LoVo (cell line): Measurements from ENCODE around the gene RUFY3.
"Not testable (repeated sequence)": the region's sequence is repeated elsewhere in the genome, so short reads cannot be mapped to it uniquely, and the experiment has no call there.

Experiments
- DNase-seq: peaks from one replicate; pipeline ENCODE4 v3.0.0-alpha.2; 2016; ENCODE audit warnings: low spot score

The RUFY3 gene

DNA sequence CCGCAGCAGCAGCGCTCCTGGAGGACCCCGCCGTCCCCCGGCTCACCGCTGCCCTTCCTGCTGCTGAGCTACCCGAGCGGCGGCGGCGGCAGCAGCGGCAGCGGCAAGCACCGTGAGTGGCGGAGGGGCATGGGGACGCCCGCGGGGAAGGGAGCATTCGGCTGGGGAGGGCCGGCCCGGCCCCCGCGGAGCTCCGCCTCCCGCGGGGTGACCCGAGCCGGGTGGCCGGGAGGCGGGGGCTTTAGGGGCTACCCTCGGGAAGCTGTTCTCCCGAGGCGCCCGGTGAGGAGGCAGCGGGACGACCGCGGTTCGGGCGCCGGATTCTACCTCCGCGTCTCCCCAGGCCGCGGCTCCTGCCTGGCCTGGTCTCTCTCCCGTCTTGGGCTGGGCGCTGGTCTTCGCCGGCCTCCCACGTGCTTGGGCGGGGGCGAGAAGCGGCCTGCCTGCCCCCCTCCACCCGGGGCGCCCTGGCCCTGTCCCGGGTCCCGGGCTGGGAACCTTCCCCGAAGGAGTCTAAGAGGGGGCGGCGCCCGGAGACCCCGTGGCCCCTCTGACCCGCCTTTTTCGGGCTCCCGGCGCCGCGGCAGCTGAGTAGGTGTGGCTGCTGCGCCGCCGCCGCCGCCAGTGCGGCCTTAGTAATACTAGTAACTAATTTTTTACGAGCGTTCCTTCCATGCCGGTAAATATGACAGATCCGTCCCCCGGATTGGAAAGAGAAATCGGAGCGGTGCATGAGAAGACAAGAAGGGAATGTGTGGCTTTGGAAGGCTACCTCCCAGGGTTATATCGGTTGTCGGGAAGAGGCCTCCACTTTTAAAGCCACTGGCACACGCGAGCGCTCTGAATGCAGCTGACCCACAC lies 16.4 kb upstream of the RUFY3 start:
- DNase-seq: peak; percentile 84

DNA sequence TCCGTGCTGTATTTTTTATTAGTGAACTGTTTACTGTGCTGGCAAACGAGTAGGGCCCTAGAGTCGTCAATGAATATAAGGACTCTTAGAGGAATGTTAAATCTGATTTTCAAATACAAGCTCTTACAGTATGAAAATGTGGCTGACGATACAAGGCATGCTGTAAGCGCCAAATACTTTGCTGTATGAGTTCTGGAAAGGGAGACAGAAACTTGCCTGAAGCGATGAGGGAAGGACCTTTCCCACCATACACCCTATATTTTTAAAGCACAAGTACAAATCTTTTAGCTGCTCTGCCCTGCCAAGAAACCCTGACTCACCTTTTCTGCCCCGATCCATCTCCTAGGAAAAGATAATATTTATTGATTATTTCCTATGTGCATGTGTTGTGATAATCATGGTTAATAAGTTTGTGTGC lies 15.7 kb upstream of the RUFY3 start:
- no peak for DNase-seq

DNA sequence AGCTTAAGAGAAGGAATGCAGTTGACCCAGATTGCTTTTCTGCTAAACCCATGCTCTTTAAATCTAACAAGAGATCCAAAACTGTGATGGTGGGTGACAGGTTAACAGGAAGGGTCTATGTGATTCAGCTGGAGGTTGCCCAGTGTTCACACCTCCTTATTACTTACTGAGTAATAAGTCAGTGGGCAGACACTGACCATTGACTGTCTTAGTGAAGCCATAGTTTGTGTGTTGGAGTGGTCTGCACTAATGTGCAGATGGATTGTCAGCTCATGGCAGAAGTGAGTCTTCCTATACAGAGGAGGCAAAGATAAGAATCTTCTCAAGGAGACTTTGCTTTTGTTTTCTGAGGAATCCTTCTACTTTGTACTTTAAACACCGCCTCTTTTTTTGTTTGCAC lies 15.2 kb upstream of the RUFY3 start:
- DNase-seq: no peak

DNA sequence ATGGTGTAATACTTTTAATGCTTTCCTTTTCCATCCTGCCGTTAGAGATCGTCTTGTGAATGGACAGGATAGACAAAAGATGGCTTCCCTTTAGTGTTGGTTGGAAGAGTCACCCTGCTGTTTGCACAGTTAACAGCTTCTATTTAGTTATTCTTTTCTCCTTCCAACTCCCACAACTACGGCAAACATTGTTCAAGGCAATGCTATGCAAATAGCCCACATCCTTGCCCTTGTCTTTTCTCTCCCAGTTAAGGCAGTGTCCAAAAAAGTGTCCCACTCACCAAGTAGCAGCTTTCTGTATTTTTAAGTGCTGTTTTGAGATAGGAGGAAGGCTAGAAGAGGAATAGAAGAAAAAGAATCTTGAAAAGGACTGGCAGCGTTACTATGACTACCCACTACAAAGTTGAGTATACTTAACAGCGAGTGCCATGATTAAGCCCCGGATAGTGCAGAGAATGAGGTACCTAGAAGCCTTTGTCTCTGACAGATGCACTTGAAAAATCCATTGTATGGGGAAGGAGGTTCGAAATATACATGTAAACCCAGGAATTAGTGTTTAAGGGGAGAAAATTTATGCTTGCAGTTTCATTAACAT lies 12.1 kb upstream of the RUFY3 start:
- DNase-seq: no peak

DNA sequence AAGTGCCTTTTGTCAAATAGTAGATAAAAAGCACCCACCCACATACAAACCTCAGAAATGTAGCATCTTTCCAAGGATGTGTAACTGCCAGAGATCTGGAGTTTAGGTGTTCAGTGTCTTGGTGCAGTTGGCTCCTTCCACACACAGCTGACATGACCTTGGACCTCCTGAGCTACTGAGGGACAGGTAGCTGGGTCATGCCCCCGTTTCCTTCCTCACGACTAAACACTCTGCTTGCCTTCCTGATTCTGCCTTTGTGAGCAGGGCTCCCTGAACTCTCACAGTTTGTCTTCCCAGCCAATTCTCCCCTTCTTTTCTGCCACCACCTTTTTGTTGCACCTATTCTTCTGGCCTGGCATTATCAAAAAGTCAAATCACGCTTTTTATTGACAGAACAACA lies 10.2 kb upstream of the RUFY3 start:
- DNase-seq: no peak

DNA sequence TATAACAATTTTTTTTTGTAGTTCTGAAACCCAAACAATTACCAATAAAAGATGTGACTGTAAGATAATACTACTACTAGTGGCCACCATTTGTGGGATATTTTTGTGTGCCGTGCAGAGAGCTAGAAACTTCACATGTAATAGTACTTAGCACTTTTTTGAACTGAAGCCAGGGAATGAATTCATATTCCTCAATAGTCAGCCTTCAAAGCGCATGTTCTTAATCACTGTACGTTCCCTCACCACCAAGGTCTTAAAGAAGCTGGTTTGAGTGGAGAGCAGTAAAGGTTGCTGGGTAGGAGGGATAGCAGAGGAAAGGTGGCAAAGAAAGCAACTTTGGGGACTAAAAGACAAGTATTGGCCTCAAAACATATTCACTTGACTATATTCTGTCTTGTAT lies 9.6 kb upstream of the RUFY3 start:
- DNase-seq: no peak

DNA sequence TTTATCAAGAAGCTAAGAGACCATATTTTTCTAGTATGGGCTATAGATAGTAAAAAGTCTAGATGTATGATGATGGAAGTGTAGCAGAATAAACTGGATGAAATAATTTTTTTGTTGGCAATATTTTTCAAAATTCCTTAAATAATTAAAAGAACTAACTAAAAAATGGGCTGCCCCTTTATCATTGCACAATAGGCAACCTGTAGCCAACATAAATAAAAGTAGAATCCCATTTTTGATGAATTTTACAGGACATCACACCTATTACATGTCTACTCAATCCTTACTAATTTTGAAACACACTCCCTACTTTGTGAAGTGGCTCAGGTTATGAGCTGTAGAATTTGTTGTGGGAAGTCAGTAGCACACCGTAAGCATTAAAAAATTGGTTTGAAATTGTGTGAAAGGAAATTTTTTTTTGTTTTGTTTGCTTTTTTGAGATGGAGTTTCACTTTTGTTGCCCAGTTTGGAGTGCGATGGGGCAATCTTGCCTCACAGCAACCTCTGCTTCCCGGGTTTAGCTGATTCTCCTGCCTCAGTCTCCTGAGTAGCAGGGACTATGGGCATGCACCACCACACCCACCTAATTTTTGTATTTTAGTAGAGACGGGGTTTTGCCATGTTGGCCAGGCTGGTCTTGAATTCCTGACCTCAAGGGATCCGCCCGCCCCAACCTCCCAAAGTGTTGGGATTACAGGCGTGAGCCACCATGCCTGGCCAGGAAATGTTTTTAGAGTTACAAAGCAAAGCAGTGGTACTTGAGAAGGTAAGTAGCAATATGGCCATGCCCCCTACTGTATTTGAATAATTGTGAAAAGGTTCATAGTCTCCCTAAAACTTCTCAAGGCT lies 8.9 kb upstream of the RUFY3 start:
- DNase-seq: no peak

DNA sequence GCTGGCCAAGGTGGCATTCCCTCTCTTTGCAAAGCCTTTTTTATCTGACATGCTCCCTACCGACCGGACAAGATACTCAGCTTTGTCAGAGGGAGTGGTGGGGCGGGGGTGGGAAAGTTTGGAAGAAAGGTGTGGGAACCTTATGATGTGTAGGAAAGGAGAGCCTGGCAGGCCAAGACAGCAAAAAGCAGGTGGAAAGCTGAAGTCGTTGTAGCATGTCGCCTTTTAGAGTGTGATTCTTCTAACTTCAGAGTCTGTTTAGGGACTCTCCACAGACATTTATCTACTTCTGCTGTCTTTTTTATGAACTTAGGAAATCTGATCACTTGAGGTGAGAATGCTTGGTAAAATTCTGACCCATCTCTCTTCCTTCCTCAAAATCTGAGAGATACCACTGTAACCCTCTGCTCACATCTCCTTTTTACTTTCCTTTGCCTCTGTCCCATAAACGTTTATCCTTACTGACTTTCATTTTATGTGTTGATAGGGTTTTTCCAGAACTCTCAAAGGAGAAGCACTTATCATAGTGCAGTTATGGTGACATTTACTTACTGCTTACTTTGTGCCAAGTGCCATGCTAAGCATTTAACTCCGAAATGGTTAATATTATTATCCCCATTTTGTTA lies 8.2 kb upstream of the RUFY3 start:
- no peak for DNase-seq

DNA sequence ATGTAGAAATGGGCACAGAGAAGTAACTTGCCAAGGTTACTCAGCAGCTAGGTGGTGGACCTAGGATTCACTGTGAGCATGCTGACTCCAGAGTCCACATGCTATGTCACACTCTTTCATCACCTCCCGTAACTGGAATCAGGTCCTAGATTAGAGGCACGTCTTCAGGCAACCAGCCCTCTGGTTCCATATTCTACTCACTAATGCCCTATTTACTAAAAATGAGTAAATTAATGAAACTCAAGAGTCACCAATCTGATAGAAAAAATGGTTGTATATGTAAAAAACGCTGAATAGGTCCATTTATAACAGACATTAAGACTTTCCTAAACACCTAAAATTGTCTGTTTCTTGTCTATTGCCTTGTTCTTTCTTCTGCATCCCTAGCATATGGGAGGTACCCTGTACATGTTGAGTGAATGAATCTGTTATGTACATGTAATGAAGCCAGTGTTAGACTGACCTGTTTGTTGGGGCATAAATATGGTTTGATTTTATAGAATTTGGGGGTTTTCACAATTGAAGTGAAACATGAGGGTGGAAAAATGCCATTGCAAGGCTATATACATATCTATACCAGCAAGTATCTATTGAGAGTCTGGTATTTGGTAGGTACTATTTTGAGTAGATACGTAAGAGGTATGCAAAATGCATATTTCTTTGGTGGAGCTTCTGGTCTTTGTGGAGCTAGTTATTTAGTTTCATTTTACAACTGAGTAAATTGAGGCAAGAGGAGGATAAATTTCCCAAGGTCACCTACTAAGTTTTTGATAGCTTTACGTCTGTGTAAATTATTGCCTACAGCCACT lies 7.5 kb upstream of the RUFY3 start:
- peak; percentile 61 for DNase-seq

DNA sequence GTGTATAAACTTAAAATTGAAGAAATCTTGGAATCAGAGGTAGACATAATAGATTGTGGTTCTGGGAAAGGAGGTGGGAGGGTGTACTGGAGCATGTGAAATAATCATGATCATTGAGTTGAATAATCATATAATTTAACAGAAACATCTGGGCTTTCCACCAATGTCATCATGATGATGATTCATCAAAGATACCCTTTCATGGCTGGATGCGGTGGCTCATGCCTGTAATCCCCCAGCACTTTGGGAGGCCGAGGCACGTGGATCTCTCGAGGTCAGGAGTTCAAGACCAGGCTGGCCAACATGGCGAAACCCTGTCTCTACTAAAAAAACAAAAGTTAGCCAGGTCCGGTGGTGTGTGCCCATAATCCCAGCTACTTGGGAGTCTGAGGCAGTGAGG lies 6.7 kb upstream of the RUFY3 start:
- DNase-seq: no peak

DNA sequence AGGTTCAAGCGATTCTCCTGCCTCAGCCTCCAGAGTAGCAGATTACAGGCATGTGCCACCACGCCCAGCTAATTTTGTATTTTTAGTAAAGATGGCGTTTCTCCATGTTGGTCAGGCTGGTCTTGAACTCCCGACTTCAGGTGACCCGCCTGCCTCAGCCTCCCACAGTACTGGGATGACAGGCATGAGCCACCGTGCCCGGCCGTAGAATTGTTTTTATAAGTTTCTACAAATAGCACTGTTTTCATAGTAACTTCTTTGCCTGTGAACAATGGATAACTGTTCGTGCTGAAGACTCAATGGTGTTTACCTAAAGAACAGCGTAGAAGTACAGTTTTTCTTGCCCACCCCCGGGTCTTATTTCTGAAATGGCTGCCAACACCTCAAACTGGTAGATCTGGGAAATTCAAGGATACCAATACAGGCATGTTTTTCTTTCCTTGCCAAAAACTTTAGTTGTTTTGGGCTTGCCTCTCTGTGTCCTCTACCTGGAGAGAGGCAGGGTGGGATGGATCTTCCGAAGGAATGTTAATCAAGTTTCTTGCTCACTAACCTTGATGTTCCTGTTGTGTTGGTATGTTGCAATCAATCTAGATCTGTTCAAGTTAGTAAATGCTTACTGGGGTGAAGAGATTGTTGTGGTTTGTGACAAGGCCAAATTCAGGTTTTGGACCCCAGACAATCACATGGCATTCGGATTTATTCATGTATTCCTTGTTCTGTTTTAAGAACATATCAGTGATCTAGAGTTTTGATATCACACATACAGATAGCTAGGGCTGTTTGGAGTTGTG lies 2.8 kb upstream of the RUFY3 start:
- no peak for DNase-seq

DNA sequence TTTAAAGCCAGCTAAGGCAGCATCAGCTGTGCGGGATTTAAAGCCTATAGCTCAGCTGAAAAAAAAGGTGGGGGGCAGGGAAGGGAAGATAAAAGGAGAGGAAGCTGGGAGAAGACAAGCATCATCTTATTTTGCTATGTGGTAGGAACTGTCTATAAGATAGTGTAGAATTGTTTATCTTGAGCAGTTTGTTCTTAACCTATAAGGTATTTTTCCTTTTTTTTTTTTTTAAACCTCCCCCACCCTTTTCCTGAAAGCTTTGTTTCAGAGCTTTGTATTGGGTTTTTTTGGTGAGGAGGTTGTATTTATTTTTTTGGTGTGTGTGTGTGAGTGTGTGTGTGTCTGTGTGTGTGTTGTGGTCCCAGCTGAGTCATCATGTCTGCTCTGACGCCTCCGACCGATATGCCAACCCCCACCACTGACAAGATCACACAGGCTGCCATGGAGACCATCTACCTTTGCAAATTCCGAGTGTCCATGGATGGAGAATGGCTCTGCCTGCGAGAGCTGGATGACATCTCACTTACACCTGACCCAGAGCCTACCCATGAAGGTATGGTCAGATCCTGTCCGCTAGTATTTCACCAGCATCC lies 531 bp downstream of the RUFY3 start:
- no peak for DNase-seq

DNA sequence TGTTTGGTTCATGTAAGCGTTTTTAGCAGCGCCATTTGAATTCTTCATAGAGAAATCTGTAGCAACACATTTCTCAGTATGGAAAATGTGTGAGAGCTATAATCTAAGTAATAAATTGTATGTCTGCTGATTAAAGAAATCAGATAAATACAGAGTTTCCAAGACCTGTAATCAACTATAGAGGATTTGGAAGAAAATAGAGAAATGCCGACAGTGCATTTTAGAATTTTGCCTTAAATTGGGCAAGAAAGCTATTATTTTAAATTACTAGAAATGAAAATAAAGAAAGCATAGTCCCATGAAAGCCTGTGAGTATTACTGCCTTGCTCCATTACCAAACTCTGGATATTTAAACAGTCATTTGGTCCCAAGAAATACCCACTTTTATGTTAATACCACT lies 2.7 kb downstream of the RUFY3 start:
- no peak for DNase-seq

DNA sequence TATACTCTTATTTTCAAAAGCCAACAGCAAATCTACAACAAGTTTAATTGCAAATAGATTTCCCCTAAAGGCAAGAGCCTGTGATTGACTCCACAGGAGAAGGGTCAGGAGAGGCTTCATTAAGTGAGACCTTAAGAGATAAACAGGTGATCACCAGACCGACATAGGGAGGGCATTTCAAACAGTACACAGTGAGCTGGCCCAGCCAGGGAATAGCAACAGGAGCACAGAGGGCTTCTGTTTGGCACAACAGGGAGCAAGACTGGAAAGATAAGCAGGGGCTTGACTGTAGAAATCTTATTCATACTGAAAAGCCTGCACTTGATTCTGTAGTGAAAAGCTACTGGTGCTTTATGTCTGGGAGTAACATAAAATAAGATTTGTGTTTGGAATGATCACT lies 3.9 kb downstream of the RUFY3 start:
- DNase-seq: no peak

DNA sequence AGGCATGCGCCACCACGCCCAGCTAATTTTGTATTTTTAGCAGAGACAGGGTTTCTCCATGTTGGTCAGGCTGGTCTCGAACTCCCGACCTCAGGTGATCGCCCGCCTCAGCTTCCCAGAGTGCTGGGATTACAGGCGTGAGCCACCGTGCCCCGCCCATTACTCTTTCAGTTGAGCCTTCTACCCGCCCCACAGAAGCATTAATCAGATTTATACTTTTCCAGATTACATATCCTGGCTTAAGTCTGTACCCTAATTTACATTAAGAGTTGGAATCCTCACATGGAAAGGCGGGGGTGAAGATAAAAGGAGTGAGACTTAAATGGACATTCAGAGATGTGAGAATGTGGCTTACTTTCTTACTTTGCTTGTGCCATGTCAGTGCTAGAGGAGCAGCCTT lies 4.8 kb downstream of the RUFY3 start:
- DNase-seq: not testable (repeated sequence)

DNA sequence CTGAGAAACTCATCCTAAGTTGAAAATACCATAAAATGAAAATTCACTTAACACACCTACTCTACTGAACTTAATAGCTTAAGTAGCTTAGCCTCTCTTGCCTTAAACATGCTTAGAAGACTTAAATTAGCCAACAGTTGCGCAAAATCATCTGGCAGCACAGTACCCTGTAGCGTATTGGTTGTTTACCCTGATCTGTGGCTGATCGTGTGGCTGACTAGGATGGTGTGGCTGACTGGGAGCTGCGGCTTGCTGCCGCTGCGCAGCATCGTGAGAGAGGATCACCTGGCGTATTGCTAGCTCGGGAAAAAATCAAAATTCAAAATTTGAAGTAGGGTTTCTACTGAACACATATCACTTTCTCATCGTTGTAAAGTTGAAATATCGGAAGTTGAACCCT lies 6.3 kb downstream of the RUFY3 start:
- no peak for DNase-seq

DNA sequence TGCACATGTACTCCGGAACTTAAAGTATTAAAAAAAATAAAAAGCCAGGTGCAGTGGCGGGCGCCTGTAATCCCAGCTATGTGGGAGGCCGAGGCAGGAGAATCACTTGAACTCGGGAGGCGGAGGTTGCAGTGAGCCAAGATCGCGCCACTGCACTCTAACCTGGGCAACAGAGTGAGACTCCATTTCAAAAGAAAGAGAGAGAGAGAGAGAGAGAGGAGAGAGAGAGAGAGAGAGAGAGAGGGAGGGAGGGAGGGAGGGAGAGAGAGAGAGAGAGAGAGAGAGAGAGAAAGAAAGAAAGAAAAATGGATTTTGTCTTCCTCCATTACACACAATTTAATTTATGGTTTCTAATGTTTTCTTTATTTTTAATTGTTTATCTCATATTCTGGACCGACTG lies 11.1 kb downstream of the RUFY3 start:
- not testable (repeated sequence) for DNase-seq

DNA sequence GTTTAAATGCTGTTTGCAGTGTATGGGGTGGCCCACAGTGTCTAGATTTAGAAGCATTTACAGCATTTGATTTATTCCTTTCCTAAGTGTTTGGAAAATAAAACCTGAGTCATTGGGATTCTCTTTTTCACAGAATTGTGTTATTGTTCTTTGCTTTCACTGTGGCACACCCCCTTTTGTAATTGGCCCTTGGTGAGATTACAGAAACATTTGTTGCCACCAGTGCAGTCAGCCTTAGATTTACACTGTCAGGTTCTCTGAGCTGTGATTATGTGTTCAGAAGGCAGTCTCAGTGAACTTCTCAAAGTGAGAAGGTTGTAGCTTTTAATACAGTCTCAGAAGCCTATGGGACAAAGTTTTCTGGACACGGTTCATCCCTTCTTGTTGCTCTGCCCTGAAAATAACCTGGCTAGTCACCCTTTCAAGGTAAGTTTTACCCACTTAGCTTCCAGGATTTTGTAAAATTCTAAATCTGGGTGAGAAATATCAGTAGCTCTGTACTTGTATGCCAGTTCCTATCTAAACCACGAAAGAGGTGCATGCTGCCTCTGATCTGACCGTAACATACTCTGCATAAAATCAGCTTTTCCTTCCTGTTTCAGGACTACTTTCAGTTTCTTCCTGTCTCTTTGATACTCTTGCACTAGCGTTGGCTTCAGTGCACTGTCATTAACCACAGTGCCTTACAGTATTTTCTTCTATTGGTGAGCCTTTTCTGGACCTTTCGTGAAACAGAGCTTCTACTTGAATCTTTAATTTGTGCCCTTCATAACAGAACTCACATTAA lies 12.6 kb downstream of the RUFY3 start:
- DNase-seq: peak; percentile 44

DNA sequence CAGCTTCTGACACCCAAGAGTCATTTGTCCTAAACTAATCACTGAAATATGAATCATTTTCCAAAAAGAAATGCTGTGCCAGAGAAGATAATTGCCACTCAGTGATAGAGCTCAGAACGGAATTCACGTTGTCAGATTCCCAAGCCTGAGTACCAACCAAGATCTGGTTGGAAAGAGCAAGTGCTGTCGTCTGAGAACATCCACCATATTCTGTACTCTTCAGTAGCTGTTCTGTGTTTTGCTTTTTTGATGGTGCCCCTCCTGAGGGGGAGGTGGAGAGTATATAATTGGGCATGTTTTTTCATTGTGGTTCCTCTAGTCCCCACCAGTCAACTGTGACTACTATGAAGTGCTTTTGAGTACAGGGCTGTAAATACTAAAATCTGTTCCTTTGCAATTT lies 13.2 kb downstream of the RUFY3 start:
- DNase-seq: peak; percentile 9

DNA sequence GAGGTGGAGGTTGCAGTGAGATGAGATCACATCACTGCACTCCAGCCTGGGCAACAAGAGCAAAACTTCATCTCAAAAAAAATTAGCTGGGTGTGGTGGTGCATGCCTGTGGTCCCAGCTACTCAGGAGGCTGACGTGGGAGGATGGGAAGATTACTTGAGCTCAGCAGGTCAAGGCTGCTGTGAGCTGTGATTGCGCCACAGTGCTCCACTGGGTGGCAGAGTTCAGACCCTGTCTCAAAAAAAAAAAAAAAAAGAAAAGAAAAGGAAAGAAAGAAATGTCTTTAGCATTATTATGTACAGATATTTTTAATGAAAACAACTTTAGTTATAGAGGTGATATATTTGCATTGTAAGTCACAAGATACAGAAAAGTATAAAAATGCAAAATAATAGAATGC lies 14.2 kb downstream of the RUFY3 start:
- peak; percentile 58 for DNase-seq
